HG02642 (cell line): ENCODE results near the gene LDAH.
A peak's percentile ranks its signal among the peaks of the same experiment; 100 is the strongest.

Experiments used
- ATAC-seq: cut with Tn5 transposase; IDR thresholded peaks from one replicate; pipeline ENCODE4 v1.9.1; 2021; ENCODE audit warnings: mild to moderate bottlenecking; ENCODE audit not compliant: unreplicated experiment, poor library complexity

LDAH gene

DNA sequence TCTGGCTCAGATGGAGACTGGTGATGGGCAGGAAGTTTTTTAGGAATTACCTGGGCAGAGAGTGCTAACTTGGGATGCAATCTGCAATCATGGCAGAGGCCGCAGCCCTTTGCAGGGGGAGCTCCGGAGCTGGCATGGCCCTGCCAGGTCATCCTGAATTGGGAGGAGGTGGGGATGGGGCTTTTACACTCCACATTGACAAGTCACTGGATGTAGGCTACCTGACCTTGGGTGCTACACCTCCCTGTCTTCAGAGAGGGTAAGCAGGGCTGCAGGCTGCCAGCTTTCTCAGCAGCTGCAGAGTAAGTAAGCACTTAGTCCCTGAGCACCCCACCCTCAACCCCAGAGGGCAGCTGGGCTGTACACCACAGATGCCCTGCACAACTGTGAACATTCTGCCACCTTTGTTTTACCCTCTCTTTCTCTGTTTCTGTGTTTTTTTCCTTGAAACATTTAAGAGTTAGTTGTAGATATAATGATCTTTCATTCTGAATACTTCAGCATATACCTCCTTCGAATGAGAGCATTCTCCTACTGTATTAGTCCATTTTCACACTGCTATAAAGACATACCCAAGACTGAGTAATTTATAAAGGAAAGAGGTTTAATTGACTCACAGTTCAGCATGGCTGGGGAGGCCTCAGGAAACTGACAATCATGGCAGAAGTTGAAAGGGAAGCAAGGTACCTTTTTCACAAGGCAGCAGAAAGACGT lies 165.2 kb downstream of the LDAH start:
- no peak for ATAC-seq

DNA sequence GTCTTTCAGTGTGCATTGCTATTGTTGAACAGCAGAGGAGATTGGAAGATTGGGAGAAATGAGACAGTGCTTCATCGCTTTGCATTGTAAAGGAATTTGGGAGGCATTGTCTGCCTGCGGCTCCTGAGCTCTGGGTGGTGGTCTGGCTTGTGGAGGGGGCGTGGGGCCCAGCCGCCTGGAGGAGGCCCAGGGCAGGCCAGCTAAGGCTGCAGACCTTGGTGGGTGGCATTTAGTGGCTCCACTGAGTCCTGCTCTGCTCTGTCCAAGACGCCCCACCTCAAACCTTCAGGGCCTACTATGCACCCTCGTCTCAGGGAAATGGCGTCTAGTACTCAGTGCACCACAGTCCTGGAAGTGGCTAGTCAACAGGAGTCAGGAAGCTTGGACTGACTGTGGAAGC lies 166.3 kb downstream of the LDAH start:
- no peak for ATAC-seq

DNA sequence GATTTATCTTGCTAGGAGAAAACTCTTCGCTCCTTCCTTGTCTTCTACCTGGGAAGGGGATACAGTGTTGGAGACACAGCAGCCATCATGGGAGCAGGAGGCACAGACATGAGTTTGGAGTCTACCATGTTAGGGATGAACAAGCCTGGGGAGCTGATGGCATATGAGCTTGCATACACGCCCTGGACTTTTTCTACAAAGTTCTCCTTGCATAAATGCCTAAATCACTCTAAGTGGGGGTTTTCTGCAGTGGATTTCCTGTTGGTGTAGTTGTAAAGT lies 168.4 kb downstream of the LDAH start:
- ATAC-seq = no peak

DNA sequence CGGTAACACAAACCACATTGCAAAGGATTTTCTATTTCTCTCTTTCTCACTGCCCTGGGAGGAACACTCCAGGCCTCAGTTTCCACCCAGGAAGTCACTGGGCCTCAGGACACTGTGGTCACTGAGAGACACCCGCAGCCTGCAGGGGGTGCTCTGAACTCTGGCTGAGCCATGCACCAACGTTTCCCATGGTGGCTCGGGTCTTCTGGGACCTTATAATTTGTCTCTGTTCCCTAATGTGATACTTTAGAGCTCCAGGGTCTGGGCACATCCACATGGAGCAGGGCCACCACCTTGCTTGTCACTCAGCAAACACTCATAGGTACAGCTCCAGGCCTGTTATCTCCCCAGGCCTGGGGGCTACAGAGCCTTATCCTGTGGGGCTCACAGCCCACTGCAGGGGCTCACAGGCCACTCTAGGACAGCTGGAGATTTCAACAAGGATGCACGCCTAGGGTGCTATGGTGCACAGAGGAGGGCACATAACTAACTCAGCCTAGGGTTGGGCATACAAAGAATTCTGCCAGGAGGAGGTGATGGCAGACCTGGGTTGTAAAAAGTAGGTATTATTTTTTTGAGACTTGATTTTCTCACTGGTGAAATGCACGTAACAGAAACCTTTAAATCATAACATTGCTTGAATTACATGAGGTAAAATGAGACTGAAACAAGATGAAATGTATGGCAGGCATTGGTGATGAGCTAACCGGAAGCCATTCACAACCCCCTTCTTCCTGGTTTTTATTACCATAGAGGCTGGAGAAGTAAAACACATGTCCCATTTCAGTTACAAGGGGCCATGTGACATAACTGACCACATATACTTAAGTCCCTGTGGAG lies 169.0 kb downstream of the LDAH start:
- no peak for ATAC-seq

DNA sequence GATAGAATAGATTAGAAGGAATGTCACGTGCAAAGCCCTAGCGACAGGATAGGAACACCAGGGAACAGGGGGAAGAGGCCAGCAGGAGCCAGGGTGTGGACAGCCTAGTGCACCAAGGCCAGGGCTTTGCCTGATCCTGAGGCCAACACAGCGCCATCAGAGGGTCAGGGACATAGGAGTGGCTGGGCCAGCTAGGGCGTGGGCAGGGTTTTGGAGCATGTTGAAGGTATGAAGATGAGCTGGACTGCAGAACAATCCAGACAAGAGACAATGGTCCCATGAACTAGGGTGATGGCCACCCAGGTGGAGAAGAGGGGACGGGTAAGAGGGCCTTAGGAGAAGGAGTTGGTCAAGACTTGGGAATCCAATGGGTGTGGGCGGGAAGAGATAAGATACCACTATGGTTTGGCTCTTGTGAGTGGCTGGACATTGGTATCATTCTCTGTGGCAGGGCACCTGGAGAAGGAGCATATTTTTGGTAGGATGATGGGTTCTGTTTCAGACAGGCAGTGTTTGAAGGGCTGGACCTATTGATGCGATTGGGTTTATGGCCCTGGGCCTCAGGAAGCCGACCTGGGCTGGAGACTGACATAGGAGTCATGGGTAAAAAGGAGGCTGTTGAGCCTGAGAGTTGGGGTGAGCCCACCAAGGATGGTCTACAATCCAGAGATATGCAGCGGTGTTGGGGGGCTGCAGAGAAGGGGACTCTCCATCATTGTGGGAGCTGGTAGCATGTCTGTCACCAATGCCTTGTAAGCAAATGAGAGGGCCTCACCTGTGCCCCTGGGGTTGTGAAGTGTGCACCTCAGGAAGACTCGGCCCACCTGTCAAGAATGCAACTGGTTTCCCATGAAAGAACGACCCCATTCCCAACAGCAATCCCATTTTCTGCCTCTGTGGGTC lies 170.0 kb downstream of the LDAH start:
- ATAC-seq = no peak

DNA sequence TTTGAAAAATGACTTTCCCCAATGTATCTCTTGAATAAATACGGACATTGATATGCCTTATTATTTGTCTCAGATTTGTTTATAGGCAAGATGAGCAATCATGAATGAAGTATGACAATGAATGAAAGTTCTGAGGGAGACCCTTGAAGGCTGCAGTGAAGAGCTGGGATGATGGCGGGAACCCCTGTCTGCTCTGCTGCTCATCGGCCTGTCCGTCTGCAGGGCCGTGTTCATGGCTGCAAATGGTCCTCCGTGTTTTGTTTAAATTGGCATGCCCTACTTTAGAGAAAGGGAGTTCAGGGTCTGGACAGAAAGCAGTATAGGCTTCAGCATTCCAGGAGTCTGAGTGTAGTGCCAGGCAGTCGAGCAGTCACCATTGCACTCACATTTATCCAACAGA lies 170.8 kb downstream of the LDAH start:
- ATAC-seq = no peak

DNA sequence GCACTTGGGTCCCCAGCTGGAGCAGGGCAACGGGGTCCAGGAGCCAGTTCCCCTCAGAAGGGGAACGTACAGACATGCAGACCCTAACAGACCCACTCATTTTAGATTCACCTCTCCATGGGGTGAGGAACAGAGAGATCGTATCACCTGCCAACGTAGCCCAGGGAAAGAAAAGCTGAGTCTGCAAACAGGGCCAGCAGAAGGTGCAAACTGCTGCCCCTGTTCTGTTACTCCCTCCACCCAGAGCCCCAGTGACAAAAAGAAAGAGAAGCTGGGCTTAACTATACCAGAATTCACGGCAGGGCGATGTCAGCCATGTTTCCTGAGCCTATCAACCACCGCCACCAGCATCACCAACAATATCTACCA lies 171.2 kb downstream of the LDAH start:
- ATAC-seq = no peak

DNA sequence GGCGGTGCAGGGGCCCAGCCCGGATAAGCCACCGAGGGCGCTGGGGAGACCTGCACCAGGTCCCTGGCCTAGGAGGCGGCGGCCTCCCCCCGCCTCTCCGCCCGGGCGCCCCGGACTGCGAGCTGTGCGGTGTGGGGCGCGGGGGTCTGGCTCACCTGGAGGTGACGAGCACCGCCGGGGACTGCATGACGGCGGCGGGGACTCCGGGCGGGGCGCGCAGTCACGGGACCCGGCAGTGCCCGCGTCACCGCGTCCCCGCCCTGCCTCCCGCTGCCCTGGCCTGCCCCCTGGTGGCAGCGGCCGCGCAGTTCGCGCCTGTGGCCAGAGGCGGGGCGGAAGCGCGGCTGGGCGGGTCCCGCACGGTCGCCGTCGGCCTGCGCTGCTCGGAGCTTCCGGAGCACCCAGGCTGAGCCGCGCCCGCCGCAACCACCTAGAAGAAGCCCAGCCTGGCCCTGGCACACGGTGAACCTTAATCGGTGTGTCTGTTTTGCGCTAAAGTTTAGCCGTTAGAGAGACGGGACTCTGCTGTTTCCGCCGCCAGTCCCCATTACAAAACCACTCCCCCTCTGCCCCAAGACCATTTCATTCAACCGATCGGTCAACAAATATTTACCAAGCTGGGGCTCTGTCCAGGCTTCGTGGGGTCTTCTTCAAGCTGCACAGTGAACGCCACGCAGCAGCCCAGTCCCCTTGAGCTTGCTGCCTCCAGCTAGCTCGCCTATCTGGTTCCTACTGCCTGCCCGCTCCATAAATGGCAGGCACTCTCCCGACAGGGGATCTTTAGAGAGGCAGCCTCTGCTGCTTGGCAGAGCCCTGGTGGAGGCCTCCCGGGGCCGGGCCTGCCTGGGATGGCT lies 171.8 kb downstream of the LDAH start, which contains the start of gene HS1BP3:
TSS of gene HS1BP3 (minus strand) at position 222 of the 854 bp plus-strand sequence. CDS start at position 187, 35 bp downstream.
- ATAC-seq = peak; percentile 97

DNA sequence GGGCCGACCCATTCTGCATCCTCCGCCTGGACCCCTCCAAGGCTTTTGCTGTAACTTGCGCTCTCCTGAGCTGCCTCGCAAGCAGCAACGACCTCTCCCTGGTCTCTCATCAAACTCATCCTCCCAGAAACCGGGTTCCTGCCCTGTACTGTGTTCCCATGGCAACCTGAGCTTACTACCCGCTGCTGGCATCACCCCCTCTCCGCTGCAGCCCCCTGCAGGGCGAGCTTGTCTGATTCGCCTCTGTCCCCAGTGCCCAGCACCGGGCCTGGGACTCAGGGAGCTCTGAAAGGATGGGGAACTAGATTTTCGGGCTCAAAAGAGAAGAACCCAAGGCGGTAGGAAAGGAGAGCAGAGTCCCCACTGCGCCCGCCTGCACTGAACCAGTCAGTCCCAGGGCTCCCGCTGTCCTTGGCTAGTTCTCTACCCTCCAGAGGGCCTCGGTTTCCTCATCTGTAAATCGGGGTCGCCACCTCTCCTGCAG lies 172.5 kb downstream of the LDAH start:
- ATAC-seq = peak; percentile 14

DNA sequence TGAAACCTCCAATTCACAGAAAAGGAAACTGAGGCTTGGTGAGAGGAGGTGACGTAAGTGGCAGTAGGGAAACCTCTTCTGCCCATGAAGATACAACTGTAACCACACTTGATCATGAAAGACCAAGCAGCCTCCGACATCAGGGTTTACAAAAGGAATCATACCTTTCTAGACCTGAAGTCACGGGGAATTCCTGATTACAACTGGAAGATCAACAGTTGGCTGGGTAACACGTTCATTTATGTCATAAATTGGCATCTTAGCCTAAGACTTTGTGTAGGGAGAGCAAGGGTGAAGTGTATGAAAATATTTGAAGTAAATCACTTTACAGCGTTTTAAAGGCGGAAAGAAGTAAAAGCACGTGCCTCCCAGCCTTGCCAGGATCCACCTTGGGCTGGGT lies 172.9 kb downstream of the LDAH start:
- ATAC-seq = no peak

DNA sequence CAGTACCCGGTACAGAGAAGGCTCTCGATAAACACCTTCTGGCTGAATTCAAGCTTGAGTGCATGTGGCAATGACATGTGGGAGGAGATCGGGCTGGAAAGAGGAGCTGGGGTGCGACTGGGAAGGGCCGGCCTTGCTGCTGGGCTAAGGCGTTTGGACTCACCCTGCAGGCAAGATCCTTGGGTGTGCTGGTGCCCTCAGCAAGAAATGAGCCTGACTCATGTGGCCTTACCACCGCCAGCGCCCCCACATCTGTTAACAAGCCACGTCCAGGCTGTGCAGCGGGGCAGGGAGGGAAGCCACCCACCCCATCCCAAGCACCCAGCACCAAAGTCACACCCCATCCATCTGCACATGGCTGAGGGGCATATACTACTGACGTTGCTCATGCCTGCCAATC lies 173.3 kb downstream of the LDAH start:
- ATAC-seq = no peak

DNA sequence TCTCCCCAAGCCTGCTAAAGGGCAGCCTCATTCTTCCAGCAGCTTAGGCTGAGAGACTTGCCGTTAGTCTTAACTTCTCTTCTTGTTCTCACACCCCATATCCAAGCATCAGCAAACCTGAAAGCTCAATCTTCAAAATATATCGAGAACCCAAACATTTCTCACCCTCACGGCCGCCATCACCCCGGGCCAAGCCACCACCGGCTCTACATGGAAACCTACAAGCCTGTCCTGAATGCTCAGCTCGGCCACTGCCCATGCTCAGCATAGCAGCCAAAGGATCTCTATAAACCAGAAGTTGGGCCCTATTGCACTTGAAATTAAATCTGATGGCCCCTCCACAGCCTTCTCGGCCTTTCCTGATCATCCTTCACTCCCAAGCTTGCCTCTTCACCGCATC lies 174.1 kb downstream of the LDAH start:
- no peak for ATAC-seq

DNA sequence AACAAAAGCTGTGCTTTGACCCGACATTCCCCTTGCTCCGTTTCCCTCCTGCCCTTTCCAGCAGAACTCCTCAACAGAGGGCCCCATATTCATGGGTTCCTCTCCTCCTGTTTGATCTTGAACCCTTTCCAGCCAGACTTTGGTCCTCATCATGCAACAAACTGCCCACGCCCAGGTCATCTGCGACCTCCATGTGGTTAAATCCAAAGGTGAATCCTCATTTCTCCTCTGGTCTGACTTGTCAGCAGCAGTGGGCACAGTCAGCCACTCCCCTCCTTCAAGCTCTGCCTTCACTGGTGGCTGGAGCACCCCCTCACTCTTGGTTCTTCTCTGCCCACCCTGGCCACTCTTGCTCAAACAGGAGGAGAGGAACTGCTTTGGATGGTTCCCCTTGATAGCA lies 174.7 kb downstream of the LDAH start:
- ATAC-seq = no peak

DNA sequence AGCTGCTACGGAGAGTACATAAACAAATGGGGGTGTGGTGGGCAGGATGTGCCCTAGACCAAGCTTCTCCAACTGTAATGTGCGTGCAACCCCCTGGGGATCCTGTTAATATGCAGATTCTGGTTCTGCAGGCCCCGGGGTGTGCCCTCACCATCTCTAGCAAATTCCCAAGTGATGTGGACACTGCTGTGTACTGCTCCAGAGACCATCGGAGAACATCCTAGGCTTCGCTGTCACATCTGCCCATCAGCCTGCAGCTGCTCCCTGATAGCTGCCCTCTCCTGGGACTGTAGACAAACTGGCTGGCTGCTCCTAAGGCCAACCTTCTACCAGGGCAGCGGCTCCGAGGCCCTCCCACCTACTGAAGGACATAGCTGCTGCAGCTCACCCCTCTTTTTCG lies 175.2 kb downstream of the LDAH start:
- no peak for ATAC-seq

DNA sequence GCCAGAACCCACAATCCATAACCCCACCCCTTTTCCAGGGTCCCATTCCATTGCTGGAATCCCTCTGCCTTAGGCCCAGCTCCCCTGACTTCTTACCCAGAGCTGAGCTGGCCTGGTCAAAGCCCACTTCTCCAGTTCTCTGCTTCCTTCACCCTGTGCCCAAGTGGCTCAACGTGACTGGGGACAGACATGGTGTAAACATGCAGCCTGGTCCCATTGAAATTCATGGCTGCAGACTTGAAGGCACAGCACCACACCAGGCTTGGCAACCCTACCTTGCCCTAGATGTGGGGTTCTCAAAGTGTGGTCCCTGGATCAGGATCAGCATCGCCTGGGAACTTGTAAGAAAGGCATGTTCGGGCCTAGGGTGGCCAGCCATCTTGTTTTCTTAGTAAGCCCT lies 175.7 kb downstream of the LDAH start:
- ATAC-seq = no peak

DNA sequence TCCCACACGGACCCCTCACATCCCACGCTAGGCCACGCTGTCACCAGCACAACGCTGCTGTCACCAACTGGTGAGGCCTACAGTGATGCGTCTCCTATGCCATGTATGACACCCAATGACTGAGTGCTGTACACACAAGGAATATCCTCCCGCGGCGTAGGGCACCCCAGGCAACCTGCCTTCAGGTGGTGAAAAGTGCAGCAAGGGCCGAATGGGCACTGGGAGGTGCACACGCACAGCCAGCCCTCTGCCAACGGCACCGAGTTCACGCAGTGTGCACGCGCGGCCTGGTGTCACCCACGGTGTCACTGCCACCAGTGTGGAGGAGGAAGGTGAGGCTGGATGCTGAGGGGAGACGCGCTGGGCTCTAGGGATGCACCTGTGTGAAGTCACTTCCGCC lies 176.5 kb downstream of the LDAH start:
- no peak for ATAC-seq

DNA sequence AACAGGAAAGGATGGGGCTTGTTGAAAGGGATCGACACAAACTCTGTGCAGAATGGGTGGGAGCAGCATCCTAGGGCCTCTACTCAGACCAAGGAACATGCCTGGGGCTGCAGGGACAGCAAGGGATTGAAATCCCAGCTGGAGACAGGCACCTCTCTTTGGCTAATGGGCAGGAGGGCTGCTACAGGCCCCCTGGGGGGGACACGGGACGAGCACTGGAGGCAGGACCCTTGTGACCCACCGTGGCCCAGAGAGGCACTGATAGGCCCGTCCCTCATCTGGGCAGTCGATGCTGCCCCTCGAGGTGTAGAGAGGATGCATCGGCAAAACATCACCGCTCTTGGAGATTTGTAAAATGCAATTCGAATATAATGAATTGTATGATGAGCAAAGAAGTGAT lies 177.1 kb downstream of the LDAH start:
- no peak for ATAC-seq

DNA sequence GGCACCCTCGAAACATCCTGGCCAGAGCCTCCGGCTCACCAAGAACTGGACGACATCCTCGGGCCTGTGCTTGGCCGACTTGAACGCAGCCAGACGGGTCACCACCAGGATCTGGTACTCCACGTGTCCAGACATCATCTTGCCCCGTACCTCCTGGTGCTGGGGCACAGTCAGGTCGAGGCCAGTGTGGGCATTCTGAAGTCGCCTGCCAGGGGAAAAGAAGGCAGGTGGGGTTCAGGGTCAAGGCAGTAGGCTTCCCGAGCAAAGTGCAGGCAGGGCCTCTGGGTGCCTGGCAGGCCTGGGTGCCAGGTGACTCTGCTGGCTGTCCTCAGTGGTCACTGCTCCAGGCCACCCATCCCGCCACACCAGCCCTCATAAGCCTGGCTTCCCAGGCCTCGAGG lies 177.6 kb downstream of the LDAH start:
- ATAC-seq = no peak

DNA sequence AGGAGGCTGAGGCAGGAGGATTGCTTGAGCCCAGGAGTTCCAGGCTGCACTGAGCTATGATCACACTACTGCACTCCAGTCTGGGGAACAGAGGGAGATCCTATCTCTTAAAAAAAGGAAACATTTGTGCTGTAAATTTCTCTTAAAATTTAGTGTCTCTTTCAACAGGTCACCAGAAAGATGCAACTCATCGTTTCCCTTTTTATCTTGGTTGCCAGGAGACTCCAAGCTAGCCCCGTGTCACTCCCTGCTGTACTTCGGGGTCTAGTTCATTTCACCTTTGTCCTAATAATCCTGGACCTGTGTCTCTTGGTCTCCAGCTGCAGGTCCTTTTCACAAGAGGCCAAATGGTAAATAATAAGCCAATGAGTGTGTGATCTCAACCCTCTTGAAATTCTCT lies 179.1 kb downstream of the LDAH start:
- no peak for ATAC-seq

DNA sequence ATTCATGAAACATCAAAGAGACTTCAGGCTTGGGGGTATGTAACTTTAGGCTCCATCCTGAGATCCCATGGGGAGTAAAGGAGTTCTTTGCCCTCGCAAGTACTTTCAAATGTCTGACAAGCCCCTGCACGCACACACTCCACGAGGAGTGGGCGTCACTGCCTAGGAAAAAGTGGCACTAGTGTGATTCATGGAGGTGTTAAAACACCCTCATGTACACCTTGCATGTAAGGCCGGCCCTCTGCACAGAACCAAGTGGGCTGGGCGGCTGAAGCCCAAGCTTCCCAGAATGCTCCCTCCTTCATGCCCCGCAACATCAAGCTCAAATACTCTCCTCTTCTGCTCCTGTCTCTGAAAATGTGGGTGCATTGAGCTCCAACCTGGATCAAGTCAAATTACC lies 179.8 kb downstream of the LDAH start:
- ATAC-seq = no peak
